ENCODE results near the gene PRR19. TPM values are rescaled to one million over a fixed set of nuclear protein-coding genes. Genes with fewer than 3 reads are reported as not detected.
A peak's percentile ranks its signal among the peaks of the same experiment; 100 is the strongest.

PRR19 gene
- total and polyA plus RNA-seq, 10 of the 15 experiments (the other 5 are each of a cell fraction or from before 2014, with no cell fraction given): 0.09 to 1.7 (median 0.73) TPM; not detected in 1

DNA sequence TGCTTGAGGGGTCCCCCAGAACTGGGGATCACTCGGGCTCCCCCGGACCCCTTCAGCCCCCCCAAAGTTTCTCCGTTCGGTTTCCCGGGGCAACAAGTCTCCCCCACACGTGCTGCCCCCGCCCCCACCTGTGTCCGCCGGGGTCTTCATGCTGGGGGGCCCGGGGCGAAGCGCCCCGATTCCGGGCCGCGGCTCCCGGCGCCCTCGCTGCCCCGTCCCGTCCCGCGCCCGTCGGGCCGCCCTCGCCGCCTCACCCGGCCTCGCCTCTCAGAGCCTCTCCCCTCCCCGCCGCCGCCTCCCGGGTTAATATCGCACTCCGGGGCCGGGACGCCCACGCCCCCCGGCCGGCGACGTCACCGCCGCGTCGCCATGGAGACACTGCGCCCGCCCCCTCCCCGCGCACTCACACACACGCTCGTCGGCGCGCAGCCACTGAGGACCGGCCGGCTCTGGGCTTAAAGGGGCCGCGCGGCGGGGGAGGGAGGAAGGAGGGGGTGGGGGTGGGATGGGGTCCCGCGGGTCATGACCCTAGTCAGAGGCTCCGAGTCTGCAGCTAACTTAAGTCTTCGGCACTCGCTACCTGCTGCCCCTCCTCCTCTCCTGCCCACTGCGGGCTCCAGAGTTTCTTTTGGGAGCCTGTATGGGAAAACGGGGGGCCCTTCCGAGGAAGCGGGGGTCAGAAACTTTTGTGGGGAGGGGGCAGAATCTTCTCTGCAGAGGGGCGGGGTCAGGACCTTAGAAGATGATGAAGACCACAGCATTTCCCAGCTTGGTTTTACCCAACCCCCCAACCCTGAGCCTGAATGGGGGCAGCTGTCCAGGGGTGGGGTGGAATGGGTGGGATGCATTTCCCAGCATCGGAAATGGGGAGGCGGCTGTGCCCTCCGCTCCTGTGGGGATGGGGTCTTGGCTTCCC is 46.8 kb upstream of the PRR19 start, which contains the start of gene ERF:
Gene ERF, minus strand, starts transcription at position 279 of the 916 bp plus-strand sequence. Its CDS starts 129 bp downstream, at position 150.
- intact Hi-C loops (cut with micrococcal nuclease; ENCODE audit: unreplicated experiment) (loop anchor here (1.0 kb wide), 1 partner anchor 13 kb away; no protein-coding TSS in a partner anchor), in situ Hi-C loops (cut with MboI) (no loop called here)
- WGBS (ENCODE audit: insufficient coverage, insufficient replicate concordance, low lambda C conversion rate, missing lambda C conversion rate): under 1% methylated on average over 29 of the region's 75 CpGs
- no TSS peak for BruUV-seq (replicated peaks)
- POLR2A ChIA-PET: interaction anchor here (0.6 to 2.1 kb wide), 5 partner anchors 8 to 160 kb away, joined by 3 to 6 read pairs (median 3); partner anchors contain the start of gene GSK3A
- H3K4me2 ChIP-seq (ENCODE audit: control insufficient read depth, insufficient read depth): peak within 1 kb of the TSS; percentile 97
- peaks cover 43% of the 10 kb centered on the region for H3K79me2 ChIP-seq (ENCODE audit: control insufficient read depth, insufficient read depth, low read length)
- H3K9ac ChIP-seq (ENCODE audit: control insufficient read depth, insufficient read depth, low read length): peak within 1 kb of the TSS; percentile 94
- H3K27me3 ChIP-seq (replicated peaks in 1 of 2; ENCODE audit: control insufficient read depth in 2 of 2, insufficient read depth in 2 of 2, low read length in 1 of 2): no peaks in the 10 kb centered on the region
- SMC1A ChIA-PET (ENCODE audit: uncharacterized antibody, unreplicated experiment): interaction anchor here (0.6 to 1.7 kb wide), 3 partner anchors 15 to 1508 kb away, joined by 3 to 5 read pairs (median 3); no protein-coding TSS in a partner anchor
- H3K36me3 ChIP-seq (ENCODE audit: control insufficient read depth in 2 of 2, insufficient read depth in 2 of 2, low read length in 1 of 2): no peaks in the 10 kb centered on the region
- peak within 1 kb of the TSS; percentile 99 for H3K4me3 ChIP-seq
- ATAC-seq (peak; percentile 79), DNase-seq (ENCODE audit: low read depth, low spot score) (peak; percentile 45), FAIRE-seq (peak; percentile 56)
- peaks cover 16% of the 10 kb centered on the region for H3K4me1 ChIP-seq (ENCODE audit: control insufficient read depth, insufficient read depth, low read length)
- no peaks in the 10 kb centered on the region for H4K20me1 ChIP-seq (ENCODE audit: control insufficient read depth, insufficient read depth)
- peak within 1 kb of the TSS; percentile 94 for H3K27ac ChIP-seq (ENCODE audit: control insufficient read depth, insufficient read depth)
- H2AFZ ChIP-seq (ENCODE audit: control insufficient read depth, low read depth, low read length): peak within 1 kb of the TSS; percentile 62
- no peaks in the 10 kb centered on the region for H3K9me3 ChIP-seq (replicated peaks; ENCODE audit: control insufficient read depth, insufficient read depth, low read length)
- CTCF ChIA-PET: interaction anchor here (0.7 to 1.4 kb wide), 3 partner anchors 8 to 42 kb away, joined by 3 to 7 read pairs (median 3); no protein-coding TSS in a partner anchor
- RAD21 ChIA-PET (ENCODE audit: unreplicated experiment): interaction anchor here (0.7 to 1.5 kb wide), 2 partner anchors 25 to 151 kb away, joined by 3 to 6 read pairs; no protein-coding TSS in a partner anchor
- TF ChIP-seq LARP7 (IDR thresholded peaks at IDR 0.05) (peak; percentile 91), E4F1 (IDR thresholded peaks at IDR 0.05; ENCODE audit: borderline replicate concordance, partially characterized antibody) (no peak), POLR2AphosphoS5 (IDR thresholded peaks at IDR 0.05; ENCODE audit: low read length) (peak; percentile 76; the same call in 1 of the 2 replicates), IRF3 (IDR thresholded peaks at IDR 0.05) (no peak), GATAD2B (conservative IDR thresholded peaks at IDR 0.05; ENCODE audit: low read depth) (peak; percentile 81), NRF1 (conservative IDR thresholded peaks at IDR 0.05; ENCODE audit: low read depth, low read length) (peak; percentile 9; the same call in 1 of the 2 replicates), EGR1 (IDR thresholded peaks at IDR 0.05; ENCODE audit: borderline replicate concordance in 1 of 2, low read depth in 2 of 2, low read length in 2 of 2) (peak; percentile 31 to 97), MYB (IDR thresholded peaks at IDR 0.05; ENCODE audit: borderline replicate concordance, low read depth, low read length) (no peak), CREB1 (IDR thresholded peaks at IDR 0.05; ENCODE audit: low read depth) (peak; percentile 94), ZNF207 (IDR thresholded peaks at IDR 0.05; ENCODE audit: borderline replicate concordance) (0 out of 2 replicates have a peak, but pooled peaks have one; percentile 46), CEBPB (IDR thresholded peaks at IDR 0.05; ENCODE audit: borderline replicate concordance in 1 of 2, low read depth in 2 of 2, low read length in 2 of 2) (no peak), MXI1 (IDR thresholded peaks at IDR 0.05; ENCODE audit: low read depth, low read length) (peak; percentile 77), PML (IDR thresholded peaks at IDR 0.05; ENCODE audit: low read length) (no peak), BMI1 (IDR thresholded peaks at IDR 0.05; ENCODE audit: borderline replicate concordance) (peak; percentile 88), RCOR1 (conservative IDR thresholded peaks at IDR 0.05; ENCODE audit: low read depth, low read length) (no peak)
- TF ChIP-seq, protein P1, sequence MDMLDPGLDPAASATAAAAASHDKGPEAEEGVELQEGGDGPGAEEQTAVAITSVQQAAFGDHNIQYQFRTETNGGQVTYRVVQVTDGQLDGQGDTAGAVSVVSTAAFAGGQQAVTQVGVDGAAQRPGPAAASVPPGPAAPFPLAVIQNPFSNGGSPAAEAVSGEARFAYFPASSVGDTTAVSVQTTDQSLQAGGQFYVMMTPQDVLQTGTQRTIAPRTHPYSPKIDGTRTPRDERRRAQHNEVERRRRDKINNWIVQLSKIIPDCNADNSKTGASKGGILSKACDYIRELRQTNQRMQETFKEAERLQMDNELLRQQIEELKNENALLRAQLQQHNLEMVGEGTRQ (IDR thresholded peaks at IDR 0.05; ENCODE audit: borderline replicate concordance, low read depth, low read length): no peak

Data from GM12878 (cell line).